ENCODE data around the gene R3HCC1L.

The R3HCC1L gene

GRCh38 chr10:98096731-98097130 lies 37.7 kb upstream of the R3HCC1L start:
- TF ChIP-seq EZH2 (optimal IDR thresholded peaks at IDR 0.05; ENCODE audit: low read depth, low read length): no peak
- TF ChIP-seq, protein P1, sequence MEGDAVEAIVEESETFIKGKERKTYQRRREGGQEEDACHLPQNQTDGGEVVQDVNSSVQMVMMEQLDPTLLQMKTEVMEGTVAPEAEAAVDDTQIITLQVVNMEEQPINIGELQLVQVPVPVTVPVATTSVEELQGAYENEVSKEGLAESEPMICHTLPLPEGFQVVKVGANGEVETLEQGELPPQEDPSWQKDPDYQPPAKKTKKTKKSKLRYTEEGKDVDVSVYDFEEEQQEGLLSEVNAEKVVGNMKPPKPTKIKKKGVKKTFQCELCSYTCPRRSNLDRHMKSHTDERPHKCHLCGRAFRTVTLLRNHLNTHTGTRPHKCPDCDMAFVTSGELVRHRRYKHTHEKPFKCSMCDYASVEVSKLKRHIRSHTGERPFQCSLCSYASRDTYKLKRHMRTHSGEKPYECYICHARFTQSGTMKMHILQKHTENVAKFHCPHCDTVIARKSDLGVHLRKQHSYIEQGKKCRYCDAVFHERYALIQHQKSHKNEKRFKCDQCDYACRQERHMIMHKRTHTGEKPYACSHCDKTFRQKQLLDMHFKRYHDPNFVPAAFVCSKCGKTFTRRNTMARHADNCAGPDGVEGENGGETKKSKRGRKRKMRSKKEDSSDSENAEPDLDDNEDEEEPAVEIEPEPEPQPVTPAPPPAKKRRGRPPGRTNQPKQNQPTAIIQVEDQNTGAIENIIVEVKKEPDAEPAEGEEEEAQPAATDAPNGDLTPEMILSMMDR (IDR thresholded peaks at IDR 0.05; ENCODE audit: low read length): no peak
- TF ChIP-seq EZH2phosphoT487 (IDR thresholded peaks at IDR 0.05; ENCODE audit: low read length): no peak

DNA sequence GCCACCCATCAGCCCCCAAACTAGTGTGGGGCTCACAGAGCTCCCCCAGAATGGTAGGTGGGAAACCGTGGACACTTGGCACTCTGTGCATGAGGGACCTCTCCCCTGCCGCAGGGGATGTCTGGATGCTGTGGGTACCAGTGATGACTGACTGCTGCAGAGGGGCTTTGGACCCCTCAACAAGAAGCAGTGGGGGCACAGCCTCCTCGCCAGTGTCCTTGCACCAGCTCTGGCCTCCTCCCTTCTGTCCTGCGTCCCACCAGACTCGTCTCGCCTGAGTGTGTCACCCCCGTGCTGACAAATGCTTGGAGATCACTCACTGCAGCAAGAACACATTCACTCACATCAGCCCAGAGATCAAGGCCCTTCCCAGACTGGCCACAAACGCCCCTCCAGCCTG lies 37.3 kb upstream of the R3HCC1L start:
- TF ChIP-seq EZH2phosphoT487 (IDR thresholded peaks at IDR 0.05; ENCODE audit: low read length): no peak
- Histone ChIP-seq H3K9me2 (replicated peaks; ENCODE audit: insufficient read depth, low read length) (no peaks in the 10 kb centered on the region), H3K36me3 (replicated peaks; ENCODE audit: insufficient read depth, low read length) (no peaks in the 10 kb centered on the region), H2AFZ (ENCODE audit: low read length) (no peak overlapping the region), H3K4me2 (ENCODE audit: low read depth, low read length) (no peak overlapping the region), H3K4me1 (ENCODE audit: low read length) (no peaks in the 10 kb centered on the region), H3F3A (ENCODE audit: insufficient read depth, low read length) (no peaks in the 10 kb centered on the region), H3K27ac (ENCODE audit: low read length) (no peak overlapping the region), H3K9me3 (replicated peaks; ENCODE audit: insufficient read depth, low read length) (no peaks in the 10 kb centered on the region), H3K79me2 (ENCODE audit: low read length) (no peaks in the 10 kb centered on the region), H3K9ac (ENCODE audit: low read length) (no peak overlapping the region), H3K4me3 (ENCODE audit: low read length) (no peak overlapping the region), H4K20me1 (ENCODE audit: insufficient read depth, low read length) (no peaks in the 10 kb centered on the region), H3K27me3 (replicated peaks; ENCODE audit: insufficient read depth, low read length) (no peaks in the 10 kb centered on the region)
- DNase-seq: no peak

More at GRCh38 chr10:98096731-98097130, 37.7 kb upstream of the R3HCC1L start:
- Histone ChIP-seq H3K36me3 (replicated peaks; ENCODE audit: insufficient read depth, low read length) (no peaks in the 10 kb centered on the region), H4K20me1 (ENCODE audit: insufficient read depth, low read length) (no peaks in the 10 kb centered on the region), H3K79me2 (ENCODE audit: low read length) (no peaks in the 10 kb centered on the region), H3K27me3 (replicated peaks; ENCODE audit: insufficient read depth, low read length) (no peaks in the 10 kb centered on the region), H3K4me3 (ENCODE audit: low read length) (no peak overlapping the region), H3K9me3 (replicated peaks; ENCODE audit: insufficient read depth, low read length) (no peaks in the 10 kb centered on the region), H2AFZ (ENCODE audit: low read length) (no peak overlapping the region), H3K9ac (ENCODE audit: low read length) (no peak overlapping the region), H3K4me2 (ENCODE audit: low read depth, low read length) (no peak overlapping the region), H3K4me1 (ENCODE audit: low read length) (no peaks in the 10 kb centered on the region), H3K27ac (ENCODE audit: low read length) (no peak overlapping the region), H3F3A (ENCODE audit: insufficient read depth, low read length) (no peaks in the 10 kb centered on the region), H3K9me2 (replicated peaks; ENCODE audit: insufficient read depth, low read length) (no peaks in the 10 kb centered on the region)
- no peak for DNase-seq

DNA sequence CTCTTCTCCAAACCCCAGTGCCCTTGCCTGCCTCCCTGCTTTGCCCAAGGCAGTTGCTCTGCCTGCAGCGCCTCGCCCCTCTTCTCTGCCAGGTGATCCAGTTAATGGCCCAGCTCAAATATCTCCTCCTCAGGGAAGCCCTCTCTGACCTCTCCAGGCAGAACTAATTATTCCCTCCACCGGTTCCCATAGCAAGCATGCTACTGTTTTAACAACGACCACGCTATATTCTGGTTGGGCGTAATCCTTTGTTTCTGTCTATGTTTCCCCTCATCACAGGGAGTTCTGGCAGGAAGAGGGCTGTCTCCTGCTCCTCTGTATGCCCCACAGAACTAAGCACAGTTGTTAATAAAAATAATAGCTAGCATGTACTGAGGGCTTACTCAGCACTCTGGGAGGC lies 36.8 kb upstream of the R3HCC1L start:
- no peaks in the 10 kb centered on the region for H4K20me1 ChIP-seq (ENCODE audit: insufficient read depth, low read length)
- H3K4me3 ChIP-seq (ENCODE audit: low read length): no peak overlapping the region
- no peaks in the 10 kb centered on the region for H3K79me2 ChIP-seq (ENCODE audit: low read length)
- H3K36me3 ChIP-seq (replicated peaks; ENCODE audit: insufficient read depth, low read length): no peaks in the 10 kb centered on the region
- H3K9me2 ChIP-seq (replicated peaks; ENCODE audit: insufficient read depth, low read length): no peaks in the 10 kb centered on the region
- no peaks in the 10 kb centered on the region for H3K27me3 ChIP-seq (replicated peaks; ENCODE audit: insufficient read depth, low read length)
- no peak overlapping the region for H2AFZ ChIP-seq (ENCODE audit: low read length)
- no peak overlapping the region for H3K9ac ChIP-seq (ENCODE audit: low read length)
- DNase-seq: no peak
- TF ChIP-seq, protein P1 (IDR thresholded peaks at IDR 0.05; ENCODE audit: low read length): no peak
- TF ChIP-seq EZH2phosphoT487 (IDR thresholded peaks at IDR 0.05; ENCODE audit: low read length) (no peak), EZH2 (optimal IDR thresholded peaks at IDR 0.05; ENCODE audit: low read depth, low read length) (no peak)
- no peaks in the 10 kb centered on the region for H3F3A ChIP-seq (ENCODE audit: insufficient read depth, low read length)
- no peak overlapping the region for H3K27ac ChIP-seq (ENCODE audit: low read length)
- H3K4me2 ChIP-seq (ENCODE audit: low read depth, low read length): no peak overlapping the region
- H3K4me1 ChIP-seq (ENCODE audit: low read length): no peaks in the 10 kb centered on the region
- H3K9me3 ChIP-seq (replicated peaks; ENCODE audit: insufficient read depth, low read length): no peaks in the 10 kb centered on the region

GRCh38 chr10:98098247-98098646 lies 36.2 kb upstream of the R3HCC1L start:
- TF ChIP-seq, protein P1 (IDR thresholded peaks at IDR 0.05; ENCODE audit: low read length): no peak
- TF ChIP-seq EZH2 (optimal IDR thresholded peaks at IDR 0.05; ENCODE audit: low read depth, low read length) (no peak), EZH2phosphoT487 (IDR thresholded peaks at IDR 0.05; ENCODE audit: low read length) (no peak)
- Histone ChIP-seq H3K4me3 (ENCODE audit: low read length) (no peak overlapping the region), H3K9me3 (replicated peaks; ENCODE audit: insufficient read depth, low read length) (no peaks in the 10 kb centered on the region), H3K4me1 (ENCODE audit: low read length) (no peaks in the 10 kb centered on the region), H2AFZ (ENCODE audit: low read length) (no peak overlapping the region), H3K79me2 (ENCODE audit: low read length) (no peaks in the 10 kb centered on the region), H4K20me1 (ENCODE audit: insufficient read depth, low read length) (no peaks in the 10 kb centered on the region), H3F3A (ENCODE audit: insufficient read depth, low read length) (no peaks in the 10 kb centered on the region), H3K9me2 (replicated peaks; ENCODE audit: insufficient read depth, low read length) (no peaks in the 10 kb centered on the region), H3K27me3 (replicated peaks; ENCODE audit: insufficient read depth, low read length) (no peaks in the 10 kb centered on the region), H3K27ac (ENCODE audit: low read length) (no peak overlapping the region), H3K4me2 (ENCODE audit: low read depth, low read length) (no peak overlapping the region), H3K9ac (ENCODE audit: low read length) (no peak overlapping the region), H3K36me3 (replicated peaks; ENCODE audit: insufficient read depth, low read length) (no peaks in the 10 kb centered on the region)
- DNase-seq: no peak
